ENCODE measurements around the gene CHD1L.
A peak's percentile ranks its signal among the peaks of the same experiment; 100 is the strongest.
"Not testable (repeated sequence)": the region's sequence is repeated elsewhere in the genome, so short reads cannot be mapped to it uniquely, and the experiment has no call there.

CHD1L gene

DNA sequence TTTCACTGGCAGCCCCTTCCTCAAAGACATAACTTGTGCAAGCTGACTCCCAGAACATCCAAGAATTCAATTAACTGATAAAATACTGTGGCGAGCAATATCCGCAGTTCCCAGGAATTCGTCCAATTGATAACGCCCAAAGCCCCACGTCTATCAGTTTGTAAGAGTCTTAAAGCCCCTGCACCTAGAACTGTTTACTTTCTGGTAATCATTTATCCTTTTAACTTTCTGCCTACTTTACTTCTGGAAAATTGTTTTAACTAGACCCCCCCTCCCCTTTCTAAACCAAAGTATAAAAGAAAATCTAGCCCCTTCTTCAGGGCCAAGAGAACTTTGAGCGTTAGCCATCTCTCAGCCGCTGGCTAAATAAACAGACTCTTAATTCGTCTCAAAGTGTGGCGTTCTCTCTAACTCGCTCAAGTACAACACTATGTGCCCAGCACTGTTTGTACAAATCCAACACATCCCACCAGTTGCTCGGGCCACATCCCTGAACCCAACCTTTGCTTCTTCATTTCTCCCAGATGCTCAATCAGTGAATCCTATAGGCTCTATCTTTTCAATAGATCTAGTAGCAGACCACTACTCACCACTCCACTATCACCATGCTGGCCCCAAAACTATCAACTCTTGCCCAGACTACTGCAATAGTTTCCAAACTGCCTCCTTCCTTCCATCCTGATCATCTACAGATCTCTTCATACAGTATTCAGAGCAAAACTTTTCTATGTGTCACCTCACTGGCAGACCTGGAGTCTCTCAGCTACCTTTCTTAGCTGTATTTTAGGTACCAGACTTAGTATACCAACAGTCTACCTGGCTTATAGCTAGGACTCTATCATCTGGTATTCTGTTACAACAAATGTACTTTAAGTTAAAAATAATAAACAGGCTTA is 3.3 kb upstream of the CHD1L start:
- no peak overlapping the region for H3K4me3 ChIP-seq (ENCODE audit: low read depth, low read length)
- DNase-seq (ENCODE audit: low read depth) = no peak
- in situ Hi-C loops (cut with HindIII; ENCODE audit: low sequenced_read_pairs) = no loop called here
- TF ChIP-seq, protein P1, sequence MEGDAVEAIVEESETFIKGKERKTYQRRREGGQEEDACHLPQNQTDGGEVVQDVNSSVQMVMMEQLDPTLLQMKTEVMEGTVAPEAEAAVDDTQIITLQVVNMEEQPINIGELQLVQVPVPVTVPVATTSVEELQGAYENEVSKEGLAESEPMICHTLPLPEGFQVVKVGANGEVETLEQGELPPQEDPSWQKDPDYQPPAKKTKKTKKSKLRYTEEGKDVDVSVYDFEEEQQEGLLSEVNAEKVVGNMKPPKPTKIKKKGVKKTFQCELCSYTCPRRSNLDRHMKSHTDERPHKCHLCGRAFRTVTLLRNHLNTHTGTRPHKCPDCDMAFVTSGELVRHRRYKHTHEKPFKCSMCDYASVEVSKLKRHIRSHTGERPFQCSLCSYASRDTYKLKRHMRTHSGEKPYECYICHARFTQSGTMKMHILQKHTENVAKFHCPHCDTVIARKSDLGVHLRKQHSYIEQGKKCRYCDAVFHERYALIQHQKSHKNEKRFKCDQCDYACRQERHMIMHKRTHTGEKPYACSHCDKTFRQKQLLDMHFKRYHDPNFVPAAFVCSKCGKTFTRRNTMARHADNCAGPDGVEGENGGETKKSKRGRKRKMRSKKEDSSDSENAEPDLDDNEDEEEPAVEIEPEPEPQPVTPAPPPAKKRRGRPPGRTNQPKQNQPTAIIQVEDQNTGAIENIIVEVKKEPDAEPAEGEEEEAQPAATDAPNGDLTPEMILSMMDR (IDR thresholded peaks at IDR 0.05; ENCODE audit: low read depth, low read length, missing control alignments) = no peak

DNA sequence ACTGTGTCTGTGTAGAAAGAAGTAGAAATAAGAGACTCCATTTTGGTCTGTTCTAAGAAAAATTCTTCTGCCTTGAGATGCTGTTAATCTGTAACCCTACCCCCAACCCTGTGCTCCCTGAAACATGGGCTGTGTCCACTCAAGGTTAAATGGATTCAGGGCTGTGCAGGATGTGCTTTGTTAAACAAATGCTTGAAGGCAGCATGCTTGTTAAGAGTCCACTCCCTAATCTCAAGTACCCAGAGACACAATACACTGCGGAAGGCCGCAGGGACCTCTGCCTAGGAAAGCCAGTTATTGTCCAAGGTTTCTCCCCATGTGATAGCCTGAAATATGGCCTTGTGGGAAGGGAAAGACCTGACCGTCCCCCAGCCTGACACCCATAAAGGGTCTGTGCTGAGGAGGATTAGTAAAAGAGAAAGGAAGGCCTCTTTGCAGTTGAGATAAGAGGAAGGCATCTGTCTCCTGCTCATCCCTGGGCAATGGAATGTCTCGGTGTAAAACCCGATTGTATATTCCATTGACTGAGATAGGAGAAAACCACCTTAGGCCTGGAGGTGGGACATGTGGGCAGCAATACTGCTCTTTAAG is 2.3 kb upstream of the CHD1L start:
- DNase-seq (ENCODE audit: low read depth); H3K4me3 ChIP-seq (ENCODE audit: low read depth, low read length); in situ Hi-C loops (cut with HindIII; ENCODE audit: low sequenced_read_pairs): not testable (repeated sequence)

DNA sequence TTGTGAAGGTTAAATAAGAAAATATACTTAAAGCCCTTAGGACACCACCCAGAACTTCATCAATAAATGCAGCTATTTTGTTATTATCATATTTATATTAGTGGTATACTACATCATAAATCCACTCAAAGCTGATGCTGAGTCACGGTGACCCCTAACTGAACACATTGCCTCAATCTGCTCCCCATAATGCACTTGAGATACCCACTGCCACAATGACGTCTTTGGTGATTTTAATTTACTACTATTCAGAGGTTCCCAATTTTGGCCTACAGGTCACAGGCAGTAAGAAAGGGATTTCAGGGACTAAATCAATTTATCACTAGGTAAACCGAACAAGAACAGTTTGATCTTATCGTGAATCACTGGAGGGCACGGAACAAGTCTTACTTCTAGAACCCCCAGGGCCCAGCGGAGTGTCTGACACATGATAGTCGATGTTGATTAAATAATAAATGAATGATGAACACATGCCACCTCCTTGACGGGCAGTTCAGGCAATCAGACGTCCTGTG is 493 bp upstream of the CHD1L start:
- no peak for DNase-seq (ENCODE audit: low read depth)
- peak overlapping the region; percentile 77 for H3K4me3 ChIP-seq (ENCODE audit: low read depth, low read length)
- in situ Hi-C loops (cut with HindIII; ENCODE audit: low sequenced_read_pairs) = no loop called here
- TF ChIP-seq, protein P1 (IDR thresholded peaks at IDR 0.05; ENCODE audit: low read depth, low read length, missing control alignments) = no peak

DNA sequence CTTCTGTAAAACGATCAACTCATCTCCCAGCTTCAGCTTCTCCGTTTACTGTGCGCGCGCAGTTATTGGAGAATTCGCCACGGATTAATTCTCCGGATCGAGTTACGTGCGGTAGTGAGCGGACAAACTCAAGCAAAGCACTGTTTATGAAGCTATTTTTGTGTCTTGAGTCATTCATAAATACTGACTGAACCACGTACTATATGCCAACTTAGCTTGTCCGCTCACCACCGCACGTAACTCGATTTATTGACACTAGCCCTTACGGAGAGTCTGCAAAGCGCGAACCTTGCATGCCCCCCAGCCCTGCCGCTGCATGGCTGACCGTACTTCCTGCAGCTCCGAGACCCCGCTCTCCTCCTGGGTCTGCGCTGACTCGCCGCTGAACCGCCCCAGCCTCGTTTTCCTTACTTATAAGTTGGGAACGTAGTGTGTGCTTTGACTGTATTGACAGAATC is 773 bp downstream of the CHD1L start:
- TF ChIP-seq, protein P1 (IDR thresholded peaks at IDR 0.05; ENCODE audit: low read depth, low read length, missing control alignments) = no peak
- no peak for DNase-seq (ENCODE audit: low read depth)
- H3K4me3 ChIP-seq (ENCODE audit: low read depth, low read length) = peak overlapping the region; percentile 77
- in situ Hi-C loops (cut with HindIII; ENCODE audit: low sequenced_read_pairs) = no loop called here

DNA sequence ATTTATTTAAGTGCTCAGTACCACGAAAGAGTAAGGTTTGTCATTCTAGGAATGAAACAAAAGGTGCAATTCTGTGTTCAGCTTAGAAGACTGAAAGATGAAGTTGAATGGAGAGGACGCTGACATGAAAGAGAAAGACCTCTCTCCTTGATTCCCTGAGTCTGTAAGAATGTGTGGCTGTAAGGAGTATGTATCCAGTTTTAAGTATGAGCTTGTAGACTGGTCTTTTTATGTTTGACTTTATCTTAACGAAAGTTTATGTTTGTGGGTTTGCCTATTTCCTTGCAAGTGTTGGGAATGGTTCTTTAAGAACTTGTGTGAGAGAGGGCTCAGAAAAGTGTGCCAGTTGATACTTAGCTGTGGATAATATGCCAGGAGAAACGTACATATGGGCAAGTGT is 1.4 kb downstream of the CHD1L start:
- no peak for DNase-seq (ENCODE audit: low read depth)
- TF ChIP-seq, protein P1 (IDR thresholded peaks at IDR 0.05; ENCODE audit: low read depth, low read length, missing control alignments) = no peak

DNA sequence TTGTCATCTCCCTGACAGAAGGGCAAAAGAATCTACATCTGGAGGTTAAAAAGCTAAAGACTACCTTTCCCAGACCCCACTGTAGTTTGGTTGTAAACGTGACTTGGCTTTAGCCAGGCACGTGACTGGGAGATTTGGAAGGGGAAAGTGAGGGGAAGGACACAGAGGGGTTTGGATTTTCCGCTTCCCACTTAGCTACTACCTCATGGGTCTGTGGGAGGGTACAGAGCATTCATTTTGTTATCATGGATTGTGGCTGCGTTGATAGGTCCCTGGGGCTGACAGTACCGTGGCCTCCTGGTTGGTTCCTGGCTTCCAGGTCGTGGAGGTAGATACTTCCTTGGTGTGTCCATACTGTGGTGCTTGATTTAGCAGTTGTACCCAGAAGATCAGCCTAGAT is 2.6 kb downstream of the CHD1L start:
- in situ Hi-C loops (cut with HindIII; ENCODE audit: low sequenced_read_pairs) = no loop called here
- no peak overlapping the region for H3K4me3 ChIP-seq (ENCODE audit: low read depth, low read length)
- DNase-seq (ENCODE audit: low read depth) = no peak
- TF ChIP-seq, protein P1 (IDR thresholded peaks at IDR 0.05; ENCODE audit: low read depth, low read length, missing control alignments) = no peak

More for the DNA sequence above, 1.4 kb downstream of the CHD1L start:
- in situ Hi-C loops (cut with HindIII; ENCODE audit: low sequenced_read_pairs) = no loop called here
- peak overlapping the region; percentile 77 for H3K4me3 ChIP-seq (ENCODE audit: low read depth, low read length)

DNA sequence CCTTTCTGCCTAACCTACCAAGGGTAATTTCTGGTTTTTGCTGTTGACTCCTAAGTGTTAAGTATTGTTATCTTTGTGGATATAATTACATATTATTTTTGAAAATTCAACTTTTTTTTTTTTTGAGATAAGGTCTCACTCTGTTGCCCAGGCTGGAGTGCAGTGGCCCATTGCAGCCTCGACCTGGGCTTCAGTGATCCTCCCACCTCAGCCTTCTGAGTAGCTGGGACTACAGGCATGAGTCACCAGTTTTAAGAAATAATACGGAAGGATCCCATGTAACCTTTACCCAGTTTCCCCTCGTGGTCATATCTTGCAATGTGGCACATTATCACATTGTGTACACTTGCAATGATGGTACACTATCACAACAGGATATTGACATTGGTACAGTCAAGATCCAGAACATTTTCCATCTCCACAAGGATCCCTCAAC is 3.1 kb downstream of the CHD1L start:
- in situ Hi-C loops (cut with HindIII; ENCODE audit: low sequenced_read_pairs) = no loop called here
- TF ChIP-seq, protein P1 (IDR thresholded peaks at IDR 0.05; ENCODE audit: low read depth, low read length, missing control alignments) = no peak
- H3K4me3 ChIP-seq (ENCODE audit: low read depth, low read length) = no peak overlapping the region
- DNase-seq (ENCODE audit: low read depth) = no peak

All from astrocyte of the cerebellum (primary cell).